ENCODE data around the gene PFKFB1. TPM values are rescaled to one million over a fixed set of nuclear protein-coding genes. Genes with fewer than 3 reads are reported as not detected.
"Not testable (repeated sequence)": the region's sequence is repeated elsewhere in the genome, so short reads cannot be mapped to it uniquely, and the experiment has no call there.

The PFKFB1 gene
- total RNA-seq, 1 experiment from 2014 or later, result 0.42 TPM

- H3K4me3 Mint-ChIP-seq; POLR2A ChIA-PET; H3K27me3 Mint-ChIP-seq (ENCODE audit: low read depth); CTCF ChIA-PET; ATAC-seq; H3K36me3 Mint-ChIP-seq; H3K4me1 Mint-ChIP-seq; DNase-seq (ENCODE audit: low spot score); H3K27ac Mint-ChIP-seq; H3K9me3 Mint-ChIP-seq: not testable (repeated sequence)
Observed at GRCh38 chrX:54983306-54983705, 10.7 kb downstream of the PFKFB1 start.

- Mint-ChIP-seq H3K27me3 (ENCODE audit: low read depth) (no peaks in the 10 kb centered on the region; the same call in 1 of the 2 replicates), H3K4me3 (no peak overlapping the region), H3K36me3 (no peaks in the 10 kb centered on the region), H3K27ac (no peak overlapping the region), H3K4me1 (no peaks in the 10 kb centered on the region), H3K9me3 (peaks cover 7% of the 10 kb centered on the region; the same call in 1 of the 2 replicates)
- DNase-seq (ENCODE audit: low spot score), result no peak
- no peak for ATAC-seq
- ChIA-PET POLR2A (no interaction called here), CTCF (no interaction called here)
- TF ChIP-seq ZBTB21 (CRISPR knock-in tag; IDR thresholded peaks at IDR 0.05; ENCODE audit: borderline replicate concordance), result no peak
Observed at GRCh38 chrX:54980334-54980733, 13.7 kb downstream of the PFKFB1 start.

- POLR2A ChIA-PET, result no interaction called here
- CTCF ChIA-PET, result no interaction called here
Observed at GRCh38 chrX:54979432-54979831, 14.6 kb downstream of the PFKFB1 start.

More at GRCh38 chrX:54979432-54979831, 14.6 kb downstream of the PFKFB1 start:
- Mint-ChIP-seq H3K36me3 (no peaks in the 10 kb centered on the region), H3K4me3 (no peak overlapping the region), H3K27me3 (ENCODE audit: low read depth) (peaks cover 1% of the 10 kb centered on the region), H3K9me3 (peaks cover 9% of the 10 kb centered on the region), H3K4me1 (no peaks in the 10 kb centered on the region), H3K27ac (no peak overlapping the region)
- ATAC-seq (no peak), DNase-seq (ENCODE audit: low spot score) (no peak)
- TF ChIP-seq ZNF219 (CRISPR knock-in tag; IDR thresholded peaks at IDR 0.05; ENCODE audit: borderline replicate concordance) (no peak), SOX15 (CRISPR knock-in tag; IDR thresholded peaks at IDR 0.05) (no peak), ZMAT4 (CRISPR knock-in tag; IDR thresholded peaks at IDR 0.05) (no peak), CBFB (CRISPR knock-in tag; IDR thresholded peaks at IDR 0.05; ENCODE audit: low read depth) (no peak), NR2C2 (CRISPR knock-in tag; IDR thresholded peaks at IDR 0.05) (no peak), ATF3 (CRISPR knock-in tag; conservative IDR thresholded peaks at IDR 0.05) (no peak), AFF4 (CRISPR knock-in tag; IDR thresholded peaks at IDR 0.05; ENCODE audit: borderline replicate concordance) (no peak), TEAD1 (CRISPR knock-in tag; IDR thresholded peaks at IDR 0.05) (no peak), E2F1 (CRISPR knock-in tag; IDR thresholded peaks at IDR 0.05) (no peak), ZNF138 (CRISPR knock-in tag; conservative IDR thresholded peaks at IDR 0.05) (no peak), ZNF263 (CRISPR knock-in tag; IDR thresholded peaks at IDR 0.05; ENCODE audit: low read depth) (no peak), NR1H2 (CRISPR knock-in tag; IDR thresholded peaks at IDR 0.05) (no peak), ELF4 (CRISPR knock-in tag; IDR thresholded peaks at IDR 0.05; ENCODE audit: low read depth) (no peak), SMAD3 (CRISPR knock-in tag; IDR thresholded peaks at IDR 0.05; ENCODE audit: borderline replicate concordance) (no peak), ZNF532 (CRISPR knock-in tag; IDR thresholded peaks at IDR 0.05; ENCODE audit: borderline replicate concordance) (no peak)
